ENCODE data around the gene IGFL1.
"Not testable (repeated sequence)": the region's sequence is repeated elsewhere in the genome, so short reads cannot be mapped to it uniquely, and the experiment has no call there.

DNA sequence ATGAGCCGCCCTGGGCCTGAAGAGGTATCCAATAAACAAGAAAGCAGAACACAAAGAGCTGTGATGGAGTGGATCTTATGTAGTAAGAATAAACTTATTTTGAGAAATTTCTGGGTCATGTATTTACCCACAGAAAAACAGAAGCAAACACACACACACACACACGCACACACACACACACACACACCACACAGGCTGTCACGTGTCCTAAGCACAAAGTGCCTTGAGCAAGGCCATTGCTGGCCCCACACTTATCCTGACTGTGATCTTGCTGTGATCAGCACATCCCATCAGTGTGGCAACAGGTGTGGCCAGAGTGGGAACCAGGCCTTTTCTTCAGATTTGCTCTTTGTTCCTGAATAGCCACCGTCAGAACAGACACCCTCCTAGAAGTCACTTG is 4.3 kb downstream of the IGFL1 start:
- not testable (repeated sequence) for TF ChIP-seq POLR2AphosphoS5, POLR2A, TAF1 (IDR thresholded peaks at IDR 0.05; ENCODE audit: low read depth, low read length)
